IMR-90 (cell line): ENCODE measurements around the gene MRPS21. TPM values are rescaled to one million over a fixed set of nuclear protein-coding genes. Genes with fewer than 3 reads are reported as not detected.

Source experiments
- ATAC-seq: fragments of 200-7000 bp; cut with Tn5 transposase; 2 replicates; pipeline ENCODE4 v1.9.1; 2020; ENCODE audit warnings: low read depth, mild to moderate bottlenecking, moderate library complexity
- BruUV-seq: library from RNA; stranded (reverse); fragments of 400-500 nt; replicated peaks from 2 replicates; lab custom pipeline; 2021; lab: Mats Ljungman, UMichigan
- CTCF ChIA-PET: fragments of 300-600 bp; formaldehyde crosslinking; extraction: SDS; loops from one replicate; lab custom pipeline; 2021; ENCODE audit warnings: antibody characterized with exemption; lab: Yijun Ruan, JAX
- POLR2A ChIA-PET: fragments of 300-600 bp; sonication (Branson Sonifier 250); formaldehyde crosslinking; loops from one replicate; lab custom pipeline; 2022; ENCODE audit warnings: antibody characterized with exemption; ENCODE audit not compliant: unreplicated experiment; lab: Charles Lee
- DNase-seq: peaks from one replicate; pipeline ENCODE4 v3.0.0; 2013
- H2AFZ ChIP-seq: replicated peaks from 2 replicates; pipeline ENCODE3; 2013; ENCODE audit warnings: low read length, mild to moderate bottlenecking; ENCODE audit not compliant: poor library complexity
- H2AK5ac ChIP-seq: 2 replicates; pipeline ENCODE4 v1.6.1; 2013; ENCODE audit warnings: low read depth, low read length, inconsistent platforms
- H2AK9ac ChIP-seq: replicated peaks from 2 replicates; pipeline ENCODE3; 2013; ENCODE audit warnings: mild to moderate bottlenecking, low read depth, low read length, moderate library complexity; ENCODE audit not compliant: poor library complexity
- H2BK120ac ChIP-seq: 2 replicates; pipeline ENCODE4 v1.6.1; 2013; ENCODE audit warnings: low read depth, low read length, inconsistent platforms
- H2BK15ac ChIP-seq: 3 replicates; pipeline ENCODE4 v1.6.1; 2013; ENCODE audit warnings: low read depth, low read length, inconsistent platforms
- H2BK20ac ChIP-seq: 2 replicates; pipeline ENCODE4 v1.6.1; 2013; ENCODE audit warnings: low read depth, mild to moderate bottlenecking, inconsistent platforms, low read length, moderate library complexity
- H2BK5ac ChIP-seq: 2 replicates; pipeline ENCODE4 v1.6.1; 2013; ENCODE audit warnings: mild to moderate bottlenecking, low read depth, low read length, inconsistent platforms; ENCODE audit not compliant: poor library complexity, severe bottlenecking
- H3K14ac ChIP-seq: replicated peaks from 2 replicates; pipeline ENCODE4 v1.6.1; 2013; ENCODE audit warnings: low read depth, low read length, inconsistent platforms
- H3K18ac ChIP-seq: 2 replicates; pipeline ENCODE4 v1.6.1; 2013; ENCODE audit warnings: low read depth, low read length, control low read depth
- H3K23ac ChIP-seq: 2 replicates; pipeline ENCODE4 v1.6.1; 2013; ENCODE audit warnings: low read depth, low read length, inconsistent platforms
- H3K27ac ChIP-seq: 2 replicates; pipeline ENCODE4 v1.5.1; 2013; ENCODE audit warnings: mild to moderate bottlenecking, control low read depth, low read length; ENCODE audit not compliant: insufficient read depth
- H3K27me3 ChIP-seq: 2 replicates; pipeline ENCODE4 v1.6.1; 2013; ENCODE audit warnings: low read length; ENCODE audit not compliant: control insufficient read depth, insufficient read depth
- H3K36me3 ChIP-seq: 2 replicates; pipeline ENCODE4 v1.6.1; 2013; ENCODE audit warnings: low read length, mixed read lengths; ENCODE audit not compliant: control insufficient read depth, insufficient read depth
- H3K4ac ChIP-seq: 2 replicates; pipeline ENCODE4 v1.6.1; 2013; ENCODE audit warnings: low read depth, low read length, inconsistent platforms
- H3K4me1 ChIP-seq: 2 replicates; pipeline ENCODE4 v1.6.1; 2013; ENCODE audit warnings: low read length, mixed read lengths; ENCODE audit not compliant: control insufficient read depth, insufficient read depth
- H3K4me2 ChIP-seq: 2 replicates; pipeline ENCODE4 v1.6.1; 2013; ENCODE audit warnings: low read depth, mild to moderate bottlenecking, control low read depth, low read length, moderate library complexity
- H3K4me3 ChIP-seq: 2 replicates; pipeline ENCODE4 v1.5.1; 2013; ENCODE audit warnings: low read depth, mild to moderate bottlenecking, control low read depth, low read length, moderate library complexity; ENCODE audit not compliant: insufficient read depth
- H3K56ac ChIP-seq: 2 replicates; pipeline ENCODE4 v1.6.1; 2013; ENCODE audit warnings: low read length, inconsistent platforms; ENCODE audit not compliant: insufficient read depth; ENCODE audit errors: extremely low read depth
- H3K79me1 ChIP-seq, 2 experiments: 2 replicates each; pipeline ENCODE4 v1.6.1; 2013; ENCODE audit warnings: low read length in 2 of 2, inconsistent platforms in 1 of 2, low read depth in 1 of 2
- H3K9ac ChIP-seq: 2 replicates; pipeline ENCODE4 v1.6.1; 2013; ENCODE audit warnings: low read depth, low read length, control low read depth
- H3K9me1 ChIP-seq: 2 replicates; pipeline ENCODE4 v1.6.1; 2013; ENCODE audit warnings: low read length, inconsistent platforms; ENCODE audit not compliant: insufficient read depth
- H3K9me3 ChIP-seq: 2 replicates; pipeline ENCODE4 v1.6.1; 2013; ENCODE audit warnings: low read length; ENCODE audit not compliant: control insufficient read depth, insufficient read depth
- H4K20me1 ChIP-seq: 2 replicates; pipeline ENCODE4 v1.6.1; 2013; ENCODE audit warnings: low read length, inconsistent platforms; ENCODE audit not compliant: insufficient read depth
- H4K5ac ChIP-seq: 2 replicates; pipeline ENCODE4 v1.6.1; 2013; ENCODE audit warnings: mild to moderate bottlenecking, low read depth, low read length, control low read depth
- H4K8ac ChIP-seq, 2 experiments: 2 replicates each; pipeline ENCODE4 v1.6.1; 2013; ENCODE audit warnings: low read depth in 2 of 2, low read length in 2 of 2, control low read depth in 1 of 2, inconsistent platforms in 1 of 2
- H4K91ac ChIP-seq: 2 replicates; pipeline ENCODE4 v1.6.1; 2013; ENCODE audit warnings: low read depth, low read length, inconsistent platforms; ENCODE audit not compliant: insufficient read depth
- MAFK ChIP-seq: IDR thresholded peaks from 2 replicates; pipeline ENCODE4 v1.6.1; 2012; ENCODE audit warnings: low read depth, low read length, improper control_type of control experiment
- NFE2L2 ChIP-seq: fragments of 150-350 bp; IDR thresholded peaks from 2 replicates; pipeline ENCODE4 v1.6.1; 2016; ENCODE audit warnings: low read depth, mild to moderate bottlenecking, low read length
- WGBS, 2 experiments: methylation state at CpG; one replicate each; pipeline versions ENCODE4 v1.1.5 to v1.1.7; 2013; ENCODE audit warnings: missing lambda C conversion rate in 2 of 2; ENCODE audit not compliant: insufficient read length in 1 of 2; ENCODE audit errors: extremely low coverage in 2 of 2; 5-methylcytosine and 5-hydroxymethylcytosine counted together
- dilution Hi-C: fragments of 300-500 bp; cut with HindIII; formaldehyde crosslinking; loops from one replicate; pipeline ENCODE4 v1.14.3; 2018; ENCODE audit warnings: low sequenced_read_pairs; ENCODE audit not compliant: unreplicated experiment
- in situ Hi-C: fragments of 300-500 bp; cut with MboI; formaldehyde crosslinking; loops from 3 replicates; pipeline ENCODE4 v1.14.3; 2019; ENCODE audit warnings: low sequenced_read_pairs, inconsistent platforms, mixed read lengths
- intact Hi-C: fragments of 100-400 bp; cut with micrococcal nuclease; formaldehyde crosslinking; loops from 2 replicates; pipeline ENCODE4 v1.10.0; 2022
- polyA plus RNA-seq, 3 experiments: library from polyadenylated mRNA; depleted of rRNA; stranded (reverse); fragments of >200 nt; gene quantifications; 2 replicates each; pipeline ENCODE4 v1.2.3, GENCODE V29; 2012; ENCODE audit warnings: low replicate concordance in 1 of 3
- total RNA-seq: library from RNA; depleted of rRNA; stranded (reverse); fragments of >200 nt; gene quantifications from 2 replicates; pipeline ENCODE4 v1.2.3, GENCODE V29; 2012
- TF ChIP-seq, protein P1 (sequence below): fragments of 150-350 bp; IDR thresholded peaks from 2 replicates; pipeline ENCODE4 v1.6.1; 2016; ENCODE audit warnings: low read depth, mild to moderate bottlenecking, low read length, moderate library complexity, borderline replicate concordance

The MRPS21 gene
- total and polyA plus RNA-seq, 2 of the 4 experiments (the other 2 are of a cell fraction), result 52.3 to 74.6 TPM

DNA sequence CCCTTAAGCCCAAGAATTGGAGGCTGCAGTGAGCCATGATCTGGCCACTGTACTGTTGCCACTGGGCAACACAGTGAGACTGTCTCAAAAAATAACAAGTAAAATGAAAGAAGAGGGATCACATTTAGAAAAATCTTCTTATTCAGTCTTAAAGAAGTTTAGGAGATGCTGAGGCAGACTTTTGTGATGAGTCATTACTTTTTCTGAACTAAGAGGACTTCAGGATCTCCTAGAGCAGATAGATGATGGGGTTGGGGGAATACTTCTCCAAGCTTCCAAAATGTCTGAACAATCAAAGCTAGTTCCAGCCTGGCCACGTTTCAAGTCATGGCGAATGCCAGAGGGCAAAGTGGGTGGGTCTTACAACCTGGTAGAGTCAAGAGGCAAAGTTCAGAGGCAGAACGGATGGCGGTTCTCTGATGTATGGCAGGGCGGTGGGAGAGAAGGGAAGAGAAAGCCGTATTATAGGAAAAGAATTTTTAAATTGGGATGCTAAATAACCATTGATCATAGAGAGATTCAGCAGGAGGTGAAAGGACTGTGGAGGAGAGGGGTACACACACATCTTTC, 13.4 kb upstream of the MRPS21 start:
- Histone ChIP-seq H3K9me1 (no peaks in the 10 kb centered on the region), H4K5ac (no peak overlapping the region), H3K9me3 (no peaks in the 10 kb centered on the region), H2AFZ (no peak overlapping the region), H3K27ac (no peak overlapping the region), H3K4ac (no peak overlapping the region), H3K18ac (no peak overlapping the region), H2AK9ac (no peak overlapping the region), H4K91ac (no peak overlapping the region), H3K4me3 (no peak overlapping the region), H3K9ac (no peak overlapping the region), H2BK5ac (no peak overlapping the region), H2BK120ac (no peak overlapping the region), H2BK20ac (no peak overlapping the region), H3K56ac (no peak overlapping the region), H3K79me1 (peaks cover 17 to 21% of the 10 kb centered on the region in 2 experiments; a peak in 3 of 4 replicates), H4K8ac (no peak overlapping the region), H2AK5ac (no peak overlapping the region), H3K23ac (no peak overlapping the region), H3K4me1 (peaks cover 5% of the 10 kb centered on the region), H3K36me3 (peaks cover 6% of the 10 kb centered on the region), H3K27me3 (no peaks in the 10 kb centered on the region), H3K4me2 (no peak overlapping the region), H2BK15ac (no peak overlapping the region), H4K20me1 (no peaks in the 10 kb centered on the region), H3K14ac (no peak overlapping the region)
- ChIA-PET CTCF (interaction anchor here (3.8 kb wide), 1 partner anchor 24 kb away, joined by 31 read pairs; no protein-coding TSS in a partner anchor), POLR2A (no interaction called here)
- ATAC-seq (no peak), DNase-seq (no peak)
- dilution Hi-C loops, result no loop called here
- in situ Hi-C loops, result no loop called here
- no TSS peak for BruUV-seq
- intact Hi-C loops, result loop anchor here (5.0 kb wide), 1 partner anchor 43 kb away; the partner anchor contains the start of gene ANP32E
- TF ChIP-seq, protein P1, sequence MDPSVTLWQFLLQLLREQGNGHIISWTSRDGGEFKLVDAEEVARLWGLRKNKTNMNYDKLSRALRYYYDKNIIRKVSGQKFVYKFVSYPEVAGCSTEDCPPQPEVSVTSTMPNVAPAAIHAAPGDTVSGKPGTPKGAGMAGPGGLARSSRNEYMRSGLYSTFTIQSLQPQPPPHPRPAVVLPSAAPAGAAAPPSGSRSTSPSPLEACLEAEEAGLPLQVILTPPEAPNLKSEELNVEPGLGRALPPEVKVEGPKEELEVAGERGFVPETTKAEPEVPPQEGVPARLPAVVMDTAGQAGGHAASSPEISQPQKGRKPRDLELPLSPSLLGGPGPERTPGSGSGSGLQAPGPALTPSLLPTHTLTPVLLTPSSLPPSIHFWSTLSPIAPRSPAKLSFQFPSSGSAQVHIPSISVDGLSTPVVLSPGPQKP, result no peak
- TF ChIP-seq MAFK (peak; percentile 78), NFE2L2 (peak; percentile 72)
- 96% methylated on average over 4 of the region's 6 CpGs; no CpG with 5 or more reads in 1 of the 2 experiments for WGBS, 2 experiments
